Measurements from ENCODE around the gene STPG1.

- TF ChIP-seq USF2 (IDR thresholded peaks at IDR 0.05) (no peak), TFCP2L1 (CRISPR knock-in tag; IDR thresholded peaks at IDR 0.05) (no peak), CTCF (IDR thresholded peaks at IDR 0.05) (no peak), ZFP36 (IDR thresholded peaks at IDR 0.05; ENCODE audit: borderline replicate concordance, partially characterized antibody) (no peak), BHLHE40 (IDR thresholded peaks at IDR 0.05; ENCODE audit: low read depth, low read length) (no peak), RAD21 (conservative IDR thresholded peaks at IDR 0.05 in 1 of 2, IDR thresholded peaks at IDR 0.05 in 1 of 2) (no peak), E2F6 (IDR thresholded peaks at IDR 0.05; ENCODE audit: borderline replicate concordance, low read depth) (no peak), MAX (IDR thresholded peaks at IDR 0.05) (no peak)
These were observed 36.7 kb upstream of the STPG1 start for GRCh38 chr1:24450316-24450715.

All from A549 (cell line).